ENCODE data around the gene GLCCI1.
"Not testable (repeated sequence)": the region's sequence is repeated elsewhere in the genome, so short reads cannot be mapped to it uniquely, and the experiment has no call there.

Gene GLCCI1

DNA sequence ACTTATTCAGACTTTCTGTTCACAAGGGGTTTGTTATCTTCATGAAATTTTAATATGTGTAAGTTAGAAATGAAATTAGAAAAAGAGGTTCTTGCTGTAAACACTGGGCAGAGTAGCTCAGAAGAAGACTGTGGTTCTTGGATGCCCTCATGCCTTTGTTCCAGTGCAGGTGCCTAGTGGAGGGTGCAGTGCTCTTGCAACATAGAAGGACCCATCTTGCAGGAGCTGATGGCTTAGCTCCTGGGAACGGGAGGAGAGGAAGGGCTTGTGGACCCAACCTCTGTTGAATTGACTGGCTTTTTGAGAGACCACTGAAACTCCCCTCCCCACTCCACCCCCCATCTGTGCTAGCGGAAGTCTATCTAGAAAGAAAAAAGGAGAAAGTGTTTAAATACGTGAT lies 116.8 kb downstream of the GLCCI1 start:
- TF ChIP-seq, protein P1, sequence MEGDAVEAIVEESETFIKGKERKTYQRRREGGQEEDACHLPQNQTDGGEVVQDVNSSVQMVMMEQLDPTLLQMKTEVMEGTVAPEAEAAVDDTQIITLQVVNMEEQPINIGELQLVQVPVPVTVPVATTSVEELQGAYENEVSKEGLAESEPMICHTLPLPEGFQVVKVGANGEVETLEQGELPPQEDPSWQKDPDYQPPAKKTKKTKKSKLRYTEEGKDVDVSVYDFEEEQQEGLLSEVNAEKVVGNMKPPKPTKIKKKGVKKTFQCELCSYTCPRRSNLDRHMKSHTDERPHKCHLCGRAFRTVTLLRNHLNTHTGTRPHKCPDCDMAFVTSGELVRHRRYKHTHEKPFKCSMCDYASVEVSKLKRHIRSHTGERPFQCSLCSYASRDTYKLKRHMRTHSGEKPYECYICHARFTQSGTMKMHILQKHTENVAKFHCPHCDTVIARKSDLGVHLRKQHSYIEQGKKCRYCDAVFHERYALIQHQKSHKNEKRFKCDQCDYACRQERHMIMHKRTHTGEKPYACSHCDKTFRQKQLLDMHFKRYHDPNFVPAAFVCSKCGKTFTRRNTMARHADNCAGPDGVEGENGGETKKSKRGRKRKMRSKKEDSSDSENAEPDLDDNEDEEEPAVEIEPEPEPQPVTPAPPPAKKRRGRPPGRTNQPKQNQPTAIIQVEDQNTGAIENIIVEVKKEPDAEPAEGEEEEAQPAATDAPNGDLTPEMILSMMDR (IDR thresholded peaks at IDR 0.05) = no peak
- Histone ChIP-seq H3K36me3 (peaks cover 39% of the 10 kb centered on the region), H3K27me3 (no peaks in the 10 kb centered on the region), H3K4me3 (ENCODE audit: low read depth in 1 of 2, low read length in 1 of 2) (no peak overlapping the region), H3K27ac (no peak overlapping the region), H3K4me1 (ENCODE audit: control insufficient read depth in 1 of 2, insufficient read depth in 1 of 2, low read depth in 1 of 2, low read length in 1 of 2) (no peaks in the 10 kb centered on the region), H3K9me3 (no peaks in the 10 kb centered on the region)

DNA sequence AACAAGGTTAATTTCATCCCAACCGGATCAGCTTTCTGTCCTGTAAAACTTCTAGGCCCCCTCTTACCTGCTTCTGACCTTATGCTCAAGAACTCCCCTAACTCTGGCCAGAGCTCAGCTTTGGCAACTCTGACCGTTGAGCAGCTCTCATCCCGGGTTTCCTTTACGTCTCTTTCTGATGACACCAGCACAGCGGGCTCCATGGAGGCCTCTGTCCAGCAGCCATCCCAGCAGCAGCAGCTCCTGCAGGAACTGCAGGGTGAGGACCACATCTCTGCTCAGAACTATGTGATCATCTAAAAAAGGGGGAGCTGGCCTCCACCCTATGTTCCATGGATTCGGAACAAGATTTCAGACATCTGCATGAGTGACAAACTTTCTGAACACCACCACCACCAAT lies 117.6 kb downstream of the GLCCI1 start:
- Histone ChIP-seq H3K36me3 (peaks cover 44% of the 10 kb centered on the region), H3K27me3 (no peaks in the 10 kb centered on the region), H3K9me3 (no peaks in the 10 kb centered on the region), H3K4me1 (ENCODE audit: control insufficient read depth in 1 of 2, insufficient read depth in 1 of 2, low read depth in 1 of 2, low read length in 1 of 2) (no peaks in the 10 kb centered on the region), H3K27ac (no peak overlapping the region), H3K4me3 (ENCODE audit: low read depth in 1 of 2, low read length in 1 of 2) (no peak overlapping the region)
- TF ChIP-seq, protein P1 (IDR thresholded peaks at IDR 0.05) = no peak

DNA sequence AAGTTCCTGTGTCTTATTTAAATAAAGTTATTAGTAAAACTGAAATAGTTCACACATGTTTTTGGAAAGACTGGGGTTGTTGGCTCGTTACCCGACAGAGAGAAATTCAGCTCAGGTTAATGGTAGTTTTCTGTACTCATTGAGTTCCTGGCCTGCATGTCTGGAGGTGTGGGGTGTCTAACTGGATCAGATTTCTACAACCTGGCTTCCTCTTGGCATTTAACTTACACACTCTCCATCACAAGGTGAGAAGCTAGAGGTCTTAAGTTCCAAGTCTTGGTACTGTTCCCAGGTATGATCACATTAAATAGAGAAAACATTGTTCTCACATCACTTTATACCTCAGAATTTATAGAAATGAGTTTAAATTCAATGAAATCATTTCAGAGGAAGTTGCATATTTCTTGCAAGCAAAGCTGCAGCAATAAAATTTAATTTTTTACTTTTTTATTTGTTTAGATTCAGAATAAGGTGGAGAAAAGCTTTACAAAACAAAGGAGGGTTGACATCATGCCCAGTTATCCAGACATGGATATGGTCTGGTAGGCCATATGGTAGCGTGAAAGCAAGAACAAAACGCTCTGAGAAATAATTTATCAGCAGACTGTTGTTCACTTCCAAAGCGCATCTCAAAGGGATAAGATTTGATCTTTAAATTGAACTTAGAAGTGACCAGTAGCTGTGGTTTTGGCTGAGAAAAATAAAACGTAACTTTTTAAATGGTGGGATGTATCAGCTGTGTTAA lies 120.6 kb downstream of the GLCCI1 start:
- TF ChIP-seq, protein P1 (IDR thresholded peaks at IDR 0.05) = no peak
- no peaks in the 10 kb centered on the region for H3K9me3 ChIP-seq
- H3K27ac ChIP-seq = no peak overlapping the region
- no peak overlapping the region for H3K4me3 ChIP-seq (ENCODE audit: low read depth in 1 of 2, low read length in 1 of 2)
- peaks cover 0 to 10% of the 10 kb centered on the region in 2 experiments for H3K4me1 ChIP-seq (ENCODE audit: control insufficient read depth in 1 of 2, insufficient read depth in 1 of 2, low read depth in 1 of 2, low read length in 1 of 2)
- H3K27me3 ChIP-seq = no peaks in the 10 kb centered on the region
- peaks cover 44% of the 10 kb centered on the region for H3K36me3 ChIP-seq

DNA sequence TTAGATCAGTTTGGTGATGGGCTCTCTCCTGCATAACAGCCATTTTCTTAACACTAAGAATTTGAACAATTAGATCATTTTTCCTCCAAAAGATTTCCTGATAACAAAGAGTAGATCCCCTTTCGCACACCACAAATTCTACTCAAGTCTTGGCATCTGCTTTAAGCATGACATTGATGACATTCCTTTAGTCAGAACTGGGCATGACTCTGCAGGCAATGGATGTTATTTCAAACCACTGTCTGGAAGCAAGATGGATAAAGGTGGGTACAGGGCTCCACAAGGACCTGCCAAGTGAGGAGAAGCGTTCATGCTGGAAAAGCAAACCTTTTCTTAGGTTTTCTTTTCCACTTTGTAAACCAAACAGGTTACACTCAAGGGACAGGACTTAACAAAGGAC lies 123.5 kb downstream of the GLCCI1 start:
- peaks cover 19% of the 10 kb centered on the region for H3K36me3 ChIP-seq
- no peaks in the 10 kb centered on the region for H3K9me3 ChIP-seq
- no peaks in the 10 kb centered on the region for H3K27me3 ChIP-seq
- TF ChIP-seq, protein P1 (IDR thresholded peaks at IDR 0.05) = no peak
- H3K4me1 ChIP-seq (ENCODE audit: control insufficient read depth in 1 of 2, insufficient read depth in 1 of 2, low read depth in 1 of 2, low read length in 1 of 2) = peaks cover 0 to 10% of the 10 kb centered on the region in 2 experiments
- no peak overlapping the region for H3K4me3 ChIP-seq (ENCODE audit: low read depth in 1 of 2, low read length in 1 of 2)
- no peak overlapping the region for H3K27ac ChIP-seq

DNA sequence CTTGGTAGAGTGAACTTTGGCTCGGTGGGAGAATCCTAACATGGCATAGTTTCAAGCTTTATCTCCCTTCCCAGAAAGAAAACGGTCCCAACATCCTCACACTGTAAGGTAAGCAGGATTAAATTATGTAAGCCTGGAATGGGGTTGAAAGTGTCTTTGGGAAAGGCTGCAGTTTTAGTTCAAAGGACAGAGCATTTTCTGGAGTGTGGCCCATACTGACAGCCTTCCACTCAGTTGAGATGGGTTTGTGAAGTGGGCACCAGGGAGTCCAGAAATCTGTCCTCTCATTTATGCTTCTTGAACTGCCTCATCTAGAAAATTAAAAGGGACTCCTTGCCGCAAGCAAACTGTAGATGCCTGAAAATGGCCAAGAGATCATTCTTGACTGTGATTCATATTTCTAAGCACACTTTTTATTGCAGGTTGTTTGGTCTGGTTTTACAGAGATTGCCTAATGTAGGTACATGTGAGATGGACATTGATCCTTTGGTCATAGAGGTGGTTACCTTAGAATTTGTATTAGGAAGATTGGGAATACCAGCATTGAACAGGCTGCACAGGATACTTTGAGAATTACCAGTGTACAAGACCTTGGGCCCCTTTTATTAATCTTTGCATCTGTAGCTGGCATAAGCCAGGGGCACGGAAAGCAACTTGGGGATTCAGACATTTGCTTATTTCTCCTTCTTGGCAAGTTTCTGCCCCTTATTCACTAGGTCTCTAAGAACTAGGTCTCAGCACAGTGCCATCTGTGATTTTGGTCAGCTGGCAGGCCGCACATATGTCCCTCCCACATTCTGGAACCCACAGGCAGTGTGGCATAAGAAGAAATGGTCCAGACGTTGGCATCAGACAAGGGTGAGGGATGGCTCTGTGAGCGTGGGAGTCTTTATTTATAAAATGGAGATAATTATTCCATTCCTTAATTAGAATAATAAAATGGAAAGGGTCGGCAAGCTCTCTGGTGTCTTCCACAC lies 125.9 kb downstream of the GLCCI1 start:
- Histone ChIP-seq H3K27ac (no peak overlapping the region), H3K4me3 (ENCODE audit: low read depth in 1 of 2, low read length in 1 of 2) (no peak overlapping the region), H3K9me3 (no peaks in the 10 kb centered on the region), H3K27me3 (no peaks in the 10 kb centered on the region), H3K4me1 (ENCODE audit: control insufficient read depth in 1 of 2, insufficient read depth in 1 of 2, low read depth in 1 of 2, low read length in 1 of 2) (peaks cover 0 to 10% of the 10 kb centered on the region in 2 experiments), H3K36me3 (peaks cover 12% of the 10 kb centered on the region)
- TF ChIP-seq, protein P1 (IDR thresholded peaks at IDR 0.05) = no peak

DNA sequence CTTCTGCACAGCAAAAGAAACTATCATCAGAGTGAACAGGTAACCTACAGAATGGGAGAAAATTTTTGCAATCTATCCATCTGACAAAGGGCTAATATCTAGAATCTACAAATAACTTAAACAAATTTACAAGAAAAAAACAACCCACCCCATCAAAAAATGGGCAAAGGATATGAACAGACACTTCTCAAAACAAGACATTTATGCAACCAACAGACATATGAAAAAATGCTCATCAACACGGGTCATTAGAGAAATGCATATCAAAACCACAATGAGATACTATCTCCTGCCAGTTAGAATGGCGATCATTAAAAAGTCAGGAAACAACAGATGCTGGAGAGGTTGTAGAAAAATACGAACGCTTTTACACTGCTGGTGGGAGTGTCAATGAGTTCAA lies 132.7 kb downstream of the GLCCI1 start:
- not testable (repeated sequence) for H3K9me3 ChIP-seq; H3K27me3 ChIP-seq; H3K4me3 ChIP-seq (ENCODE audit: low read depth in 1 of 2, low read length in 1 of 2); H3K36me3 ChIP-seq; H3K27ac ChIP-seq
- peaks cover 12 to 16% of the 10 kb centered on the region in 2 experiments for H3K4me1 ChIP-seq (ENCODE audit: control insufficient read depth in 1 of 2, insufficient read depth in 1 of 2, low read depth in 1 of 2, low read length in 1 of 2)
